CD14-positive monocyte (primary cell): ENCODE measurements around the gene RBM28. TPM values are rescaled to one million over a fixed set of nuclear protein-coding genes. Genes with fewer than 3 reads are reported as not detected.

Source experiments
- DNase-seq, 3 donors: peaks; one replicate each; pipeline ENCODE4 v3.0.0-alpha.2; 2011 to 2022
- H2AFZ ChIP-seq: 2 replicates; pipeline ENCODE4 v1.6.0; 2012; ENCODE audit warnings: mild to moderate bottlenecking, low read depth, low read length, inconsistent platforms; ENCODE audit not compliant: insufficient read depth, poor library complexity, severe bottlenecking
- H3K27ac ChIP-seq, 2 donors: 1 replicate in 1 of 2; 2 replicates in 1 of 2; pipeline ENCODE4 v1.5.1; 2012 to 2013; ENCODE audit warnings: low read length in 2 of 2, control low read depth in 1 of 2, inconsistent platforms in 1 of 2, low read depth in 1 of 2, mild to moderate bottlenecking in 1 of 2
- H3K27me3 ChIP-seq, 2 donors: one replicate each; pipeline versions ENCODE4 v1.6.0 to v1.6.1; 2011 to 2013; ENCODE audit warnings: low read length in 2 of 2; ENCODE audit not compliant: control insufficient read depth in 2 of 2, insufficient read depth in 2 of 2
- H3K36me3 ChIP-seq, 2 donors: replicated peaks in 1 of 2; 1 replicate in 1 of 2; 2 replicates in 1 of 2; pipeline versions ENCODE4 v1.5.1 to v1.6.1; 2012 to 2013; ENCODE audit warnings: low read length in 2 of 2, control low read depth in 1 of 2, inconsistent platforms in 1 of 2, mild to moderate bottlenecking in 1 of 2; ENCODE audit not compliant: insufficient read depth in 2 of 2, control insufficient read depth in 1 of 2
- H3K4me1 ChIP-seq, 2 donors: 1 replicate in 1 of 2; 2 replicates in 1 of 2; pipeline versions ENCODE4 v1.5.1 to v1.6.1; 2012 to 2013; ENCODE audit warnings: low read length in 2 of 2, control low read depth in 1 of 2, inconsistent platforms in 1 of 2, mild to moderate bottlenecking in 1 of 2, moderate library complexity in 1 of 2; ENCODE audit not compliant: insufficient read depth in 2 of 2, control insufficient read depth in 1 of 2
- H3K4me2 ChIP-seq: replicated peaks from 2 replicates; pipeline ENCODE3; 2012; ENCODE audit warnings: low read length, moderate library complexity, mild to moderate bottlenecking; ENCODE audit not compliant: poor library complexity, severe bottlenecking; ENCODE audit errors: extremely low read depth
- H3K4me3 ChIP-seq, 3 experiments: fragments of 200-600 bp in 1 of 3; sonication (generic) in 1 of 3; replicated peaks in 1 of 3; 1 replicate in 2 of 3; 2 replicates in 1 of 3; pipeline ENCODE4 v1.5.1; 2011 to 2013; ENCODE audit warnings: low read length in 3 of 3, mild to moderate bottlenecking in 3 of 3, control low read depth in 2 of 3, low read depth in 2 of 3, inconsistent platforms in 1 of 3, moderate library complexity in 1 of 3
- H3K79me2 ChIP-seq: 2 replicates; pipeline ENCODE4 v1.6.0; 2012; ENCODE audit warnings: mild to moderate bottlenecking, control low read depth, inconsistent platforms, low read length, moderate library complexity; ENCODE audit not compliant: insufficient read depth
- H3K9ac ChIP-seq: 2 replicates; pipeline ENCODE4 v1.6.0; 2017; ENCODE audit warnings: low read length, mild to moderate bottlenecking; ENCODE audit not compliant: insufficient read depth, poor library complexity, severe bottlenecking
- H3K9me3 ChIP-seq, 2 donors: replicated peaks in 1 of 2; 1 replicate in 1 of 2; 2 replicates in 1 of 2; pipeline versions ENCODE4 v1.5.1 to v1.6.1; 2012 to 2013; ENCODE audit warnings: low read length in 2 of 2, control low read depth in 1 of 2; ENCODE audit not compliant: control insufficient read depth in 1 of 2, insufficient read depth in 1 of 2
- H4K20me1 ChIP-seq: 2 replicates; pipeline ENCODE4 v1.6.0; 2012; ENCODE audit warnings: mild to moderate bottlenecking, low read length, control low read depth, moderate library complexity; ENCODE audit not compliant: insufficient read depth
- H3K27ac Mint-ChIP-seq, 7 donors: one replicate each; pipeline ENCODE4 v1.8.0; 2020; ENCODE audit warnings: mild to moderate bottlenecking in 7 of 7, mixed read lengths in 7 of 7, moderate library complexity in 6 of 7, inconsistent platforms in 2 of 7
- H3K27me3 Mint-ChIP-seq, 3 donors: one replicate each; pipeline ENCODE4 v1.8.0; 2021 to 2022; ENCODE audit warnings: low read depth in 3 of 3, mild to moderate bottlenecking in 3 of 3, mixed read lengths in 3 of 3, moderate library complexity in 3 of 3, inconsistent platforms in 1 of 3
- H3K36me3 Mint-ChIP-seq, 2 donors: one replicate each; pipeline ENCODE4 v1.8.0; 2020; ENCODE audit warnings: mixed read lengths in 2 of 2, inconsistent platforms in 1 of 2, mild to moderate bottlenecking in 1 of 2
- H3K4me1 Mint-ChIP-seq: one replicate; pipeline ENCODE4 v1.8.0; 2020; ENCODE audit warnings: mild to moderate bottlenecking, mixed read lengths
- H3K4me3 Mint-ChIP-seq, 2 donors: one replicate each; pipeline ENCODE4 v1.8.0; 2020; ENCODE audit warnings: mild to moderate bottlenecking in 2 of 2, mixed read lengths in 2 of 2, moderate library complexity in 1 of 2
- H3K9me3 Mint-ChIP-seq, 7 donors: one replicate each; pipeline ENCODE4 v1.8.0; 2020 to 2022; ENCODE audit warnings: mixed read lengths in 7 of 7, mild to moderate bottlenecking in 6 of 7, moderate library complexity in 6 of 7, inconsistent platforms in 2 of 7
- CTCF ChIP-seq: fragments of 200-600 bp; IDR thresholded peaks from one replicate; pipeline ENCODE4 v1.8.0; 2022; ENCODE audit warnings: antibody characterized with exemption, mild to moderate bottlenecking
- WGBS: methylation state at CpG from one replicate; pipeline ENCODE4 v1.1.5; 2013; ENCODE audit warnings: missing lambda C conversion rate; ENCODE audit not compliant: insufficient coverage; 5-methylcytosine and 5-hydroxymethylcytosine counted together
- intact Hi-C, 2 donors: fragments of 100-400 bp; cut with micrococcal nuclease; formaldehyde crosslinking; loops; one replicate each; pipeline versions ENCODE4 v1.15.0 to v1.15.1; 2023
- polyA plus RNA-seq, 3 donors: library from polyadenylated mRNA; depleted of rRNA in 1 of 3; unstranded in 2 of 3; stranded (reverse) in 1 of 3; fragments of 300-500 nt in 2 of 3; fragments of >200 nt in 1 of 3; fragmentation: Illumina TruSeq in 2 of 3; gene quantifications; 1 replicate in 2 of 3; 2 replicates in 1 of 3; pipeline ENCODE4 v1.2.3, GENCODE V29; 2012 to 2021

Gene RBM28
- polyA plus RNA-seq, 3 donors, result 4.0 to 14.4 (median 4.9) TPM

GRCh38 chr7:128379900-128380479 lies 36.3 kb upstream of the RBM28 start:
- H3K4me3 Mint-ChIP-seq, result no peak overlapping the region
- Histone ChIP-seq H3K27ac (no peak overlapping the region), H4K20me1 (no peaks in the 10 kb centered on the region), H2AFZ (no peak overlapping the region), H3K4me2 (no peak overlapping the region), H3K9me3 (no peaks in the 10 kb centered on the region), H3K79me2 (no peaks in the 10 kb centered on the region), H3K4me1 (peaks cover 11 to 15% of the 10 kb centered on the region in 2 donors), H3K36me3 (no peaks in the 10 kb centered on the region), H3K4me3 (no peak overlapping the region), H3K27me3 (no peaks in the 10 kb centered on the region), H3K9ac (no peak overlapping the region)
- H3K9me3 Mint-ChIP-seq, result no peaks in the 10 kb centered on the region
- no peaks in the 10 kb centered on the region for H3K36me3 Mint-ChIP-seq
- peaks cover 14% of the 10 kb centered on the region for H3K4me1 Mint-ChIP-seq
- H3K27ac Mint-ChIP-seq, result no peak overlapping the region
- no peak for DNase-seq
- no peak for TF ChIP-seq CTCF
- WGBS, result 98% methylated on average over 4 of the region's 6 CpGs
- intact Hi-C loops, result no loop called here
- peaks cover 0 to 3% (median 0%) of the 10 kb centered on the region in 3 donors for H3K27me3 Mint-ChIP-seq

- Mint-ChIP-seq H3K27ac (peak overlapping the region in 3 of 7 donors; percentile 10 to 24 (median 12)), H3K36me3 (no peaks in the 10 kb centered on the region), H3K4me1 (peaks cover 14% of the 10 kb centered on the region), H3K9me3 (no peaks in the 10 kb centered on the region), H3K4me3 (no peak overlapping the region), H3K27me3 (peaks cover 0 to 5% (median 0%) of the 10 kb centered on the region in 3 donors)
- no peak overlapping the region for H3K9ac ChIP-seq
- peak overlapping the region; percentile 15 for H2AFZ ChIP-seq
- H3K4me1 ChIP-seq, result peaks cover 11 to 15% of the 10 kb centered on the region in 2 donors
- 67% methylated on average over 1 of the region's 2 CpGs for WGBS
- no peaks in the 10 kb centered on the region for H3K79me2 ChIP-seq
- TF ChIP-seq CTCF, result no peak
- no peaks in the 10 kb centered on the region for H3K27me3 ChIP-seq
- H3K9me3 ChIP-seq, result no peaks in the 10 kb centered on the region
- H3K4me2 ChIP-seq, result no peak overlapping the region
- H4K20me1 ChIP-seq, result no peaks in the 10 kb centered on the region
- no peak overlapping the region for H3K4me3 ChIP-seq
- DNase-seq, result no peak
- no peaks in the 10 kb centered on the region for H3K36me3 ChIP-seq
- intact Hi-C loops, result no loop called here
- H3K27ac ChIP-seq, result no peak overlapping the region
These were observed 34.9 kb upstream of the RBM28 start for GRCh38 chr7:128378637-128379036.
